Measurements from ENCODE around the gene C10orf90. TPM values are rescaled to one million over a fixed set of nuclear protein-coding genes. Genes with fewer than 3 reads are reported as not detected.

C10orf90 gene
- total and polyA plus RNA-seq, 2 experiments from 2014 or later = 0.20 TPM; not detected in 1

DNA sequence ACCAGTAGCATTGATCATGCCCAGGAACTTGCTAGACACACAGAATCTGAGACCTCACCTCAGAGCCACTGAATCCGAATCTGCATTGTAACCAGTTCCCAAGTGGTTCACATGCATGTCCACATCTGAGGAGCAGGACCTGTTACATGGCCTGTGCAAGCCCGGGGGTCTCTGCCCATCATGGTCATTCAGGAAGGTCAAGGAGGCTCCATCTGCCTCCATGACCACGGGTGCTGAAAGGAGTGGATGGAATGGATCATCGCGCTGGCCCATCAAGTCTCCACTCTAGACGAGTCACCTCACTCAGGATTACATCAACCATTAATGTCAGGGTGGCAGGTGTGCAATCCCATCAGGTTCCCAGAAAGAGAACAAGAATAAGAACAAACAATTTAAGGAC is 196.5 kb downstream of the C10orf90 start:
- no peaks in the 10 kb centered on the region for H3K36me3 ChIP-seq (replicated peaks; ENCODE audit: insufficient read depth, low read depth)
- H3K4me1 ChIP-seq (ENCODE audit: insufficient read depth) = no peaks in the 10 kb centered on the region
- no peaks in the 10 kb centered on the region for H3K9me2 ChIP-seq (replicated peaks; ENCODE audit: insufficient read depth)
- no peak for DNase-seq (ENCODE audit: low spot score)
- no peaks in the 10 kb centered on the region for H3K9me3 ChIP-seq (ENCODE audit: low read depth)
- no peaks in the 10 kb centered on the region for H3K79me2 ChIP-seq
- no peak overlapping the region for H3K4me3 ChIP-seq
- no peak overlapping the region for H3K27ac ChIP-seq
- H4K20me1 ChIP-seq (ENCODE audit: insufficient read depth, poor library complexity, severe bottlenecking) = no peaks in the 10 kb centered on the region
- no peaks in the 10 kb centered on the region for H3K27me3 ChIP-seq
- 93% methylated on average over 6 of the region's 6 CpGs for WGBS (ENCODE audit: low lambda C conversion rate, missing lambda C conversion rate)
- no peak overlapping the region for H2AFZ ChIP-seq
- TF ChIP-seq EZH2 (IDR thresholded peaks at IDR 0.05; ENCODE audit: borderline replicate concordance) (no peak), EZH2phosphoT487 (IDR thresholded peaks at IDR 0.05; ENCODE audit: low read depth, severe bottlenecking, unreplicated experiment) (no peak)
- H3K4me2 ChIP-seq = no peak overlapping the region

DNA sequence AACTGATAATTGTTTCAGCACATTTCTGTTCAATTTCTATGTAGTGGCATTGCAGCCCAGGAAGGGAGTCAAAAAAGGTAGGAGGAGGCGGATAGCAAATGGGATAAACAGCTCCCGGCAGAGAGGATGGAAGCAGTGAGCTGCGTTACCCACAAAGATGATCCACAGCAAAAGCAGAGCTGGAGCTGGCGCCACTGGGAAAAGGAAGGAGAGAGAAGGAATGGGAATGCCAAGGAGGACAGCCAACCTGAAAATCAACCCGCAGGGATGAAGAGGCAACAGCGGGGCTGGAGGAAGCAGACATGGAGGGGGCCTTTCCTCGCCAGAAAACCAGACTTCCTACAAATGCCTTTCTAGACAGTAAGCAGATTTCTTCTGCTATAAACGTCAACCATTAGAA is 199.5 kb downstream of the C10orf90 start:
- Histone ChIP-seq H4K20me1 (ENCODE audit: insufficient read depth, poor library complexity, severe bottlenecking) (no peaks in the 10 kb centered on the region), H3K4me3 (no peak overlapping the region), H3K27me3 (no peaks in the 10 kb centered on the region), H3K9me3 (ENCODE audit: low read depth) (no peaks in the 10 kb centered on the region), H3K36me3 (replicated peaks; ENCODE audit: insufficient read depth, low read depth) (no peaks in the 10 kb centered on the region), H2AFZ (no peak overlapping the region), H3K9me2 (replicated peaks; ENCODE audit: insufficient read depth) (no peaks in the 10 kb centered on the region), H3K79me2 (no peaks in the 10 kb centered on the region), H3K27ac (no peak overlapping the region), H3K4me1 (ENCODE audit: insufficient read depth) (no peaks in the 10 kb centered on the region), H3K4me2 (no peak overlapping the region)
- 58% methylated on average over 8 of the region's 8 CpGs for WGBS (ENCODE audit: low lambda C conversion rate, missing lambda C conversion rate)
- TF ChIP-seq EZH2 (IDR thresholded peaks at IDR 0.05; ENCODE audit: borderline replicate concordance) (no peak), CTCF (IDR thresholded peaks at IDR 0.05; ENCODE audit: poor library complexity) (no peak), EZH2phosphoT487 (IDR thresholded peaks at IDR 0.05; ENCODE audit: low read depth, severe bottlenecking, unreplicated experiment) (no peak)
- no peak for DNase-seq (ENCODE audit: low spot score)

GRCh38 chr10:126469692-126470091 is 200.8 kb downstream of the C10orf90 start:
- no peaks in the 10 kb centered on the region for H3K27me3 ChIP-seq
- no peak overlapping the region for H3K4me3 ChIP-seq
- H3K9me2 ChIP-seq (replicated peaks; ENCODE audit: insufficient read depth) = no peaks in the 10 kb centered on the region
- no peaks in the 10 kb centered on the region for H3K9me3 ChIP-seq (ENCODE audit: low read depth)
- H3K27ac ChIP-seq = no peak overlapping the region
- no peak for DNase-seq (ENCODE audit: low spot score)
- H3K36me3 ChIP-seq (replicated peaks; ENCODE audit: insufficient read depth, low read depth) = no peaks in the 10 kb centered on the region
- H3K4me2 ChIP-seq = no peak overlapping the region
- no peak for TF ChIP-seq EZH2phosphoT487 (IDR thresholded peaks at IDR 0.05; ENCODE audit: low read depth, severe bottlenecking, unreplicated experiment)
- TF ChIP-seq CTCF (IDR thresholded peaks at IDR 0.05; ENCODE audit: poor library complexity) = no peak
- no peak for TF ChIP-seq EZH2 (IDR thresholded peaks at IDR 0.05; ENCODE audit: borderline replicate concordance)
- no peaks in the 10 kb centered on the region for H3K79me2 ChIP-seq
- no peaks in the 10 kb centered on the region for H4K20me1 ChIP-seq (ENCODE audit: insufficient read depth, poor library complexity, severe bottlenecking)
- WGBS (ENCODE audit: low lambda C conversion rate, missing lambda C conversion rate) = 94% methylated on average over 5 of the region's 5 CpGs
- H2AFZ ChIP-seq = no peak overlapping the region
- no peaks in the 10 kb centered on the region for H3K4me1 ChIP-seq (ENCODE audit: insufficient read depth)

DNA sequence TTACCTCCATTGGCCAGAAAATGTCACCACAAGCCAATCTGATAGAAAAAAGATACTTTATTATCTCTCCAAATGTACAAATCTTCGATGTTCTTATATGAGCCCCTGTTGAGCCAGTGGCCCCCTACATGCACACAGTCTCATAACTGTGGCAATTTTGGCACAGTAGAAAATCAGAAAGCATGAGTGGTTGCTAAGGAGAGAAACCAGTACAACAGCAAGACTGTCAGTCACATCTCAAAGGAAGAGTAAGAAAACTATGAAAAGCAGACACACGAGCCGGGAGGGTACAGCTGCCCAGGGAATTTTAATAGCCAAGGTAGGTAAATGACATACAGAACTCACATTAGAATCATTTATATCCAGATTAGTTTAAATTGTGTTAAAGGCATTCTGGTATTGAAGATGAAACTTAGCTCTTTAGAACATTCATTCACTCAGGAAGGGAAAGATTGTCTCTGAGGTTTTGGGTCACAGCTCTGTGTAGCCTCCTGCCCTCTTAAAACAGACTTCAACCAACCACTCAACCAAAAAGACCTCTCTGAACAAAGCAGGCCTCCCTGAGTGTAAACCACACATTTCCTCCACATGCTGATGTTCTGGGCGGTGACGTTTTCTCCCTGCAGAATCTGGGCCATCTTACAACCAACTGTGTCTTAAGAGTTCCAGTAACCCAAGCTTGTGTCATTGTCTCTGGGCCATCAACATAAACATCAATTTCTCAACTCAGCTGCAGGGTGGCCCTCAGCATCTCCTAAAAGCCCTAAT is 201.4 kb downstream of the C10orf90 start:
- Histone ChIP-seq H3K4me3 (no peak overlapping the region), H3K79me2 (no peaks in the 10 kb centered on the region), H3K36me3 (replicated peaks; ENCODE audit: insufficient read depth, low read depth) (no peaks in the 10 kb centered on the region), H3K27ac (no peak overlapping the region), H3K4me2 (no peak overlapping the region), H2AFZ (no peak overlapping the region), H3K9me2 (replicated peaks; ENCODE audit: insufficient read depth) (no peaks in the 10 kb centered on the region), H3K9me3 (ENCODE audit: low read depth) (no peaks in the 10 kb centered on the region), H3K27me3 (no peaks in the 10 kb centered on the region), H3K4me1 (ENCODE audit: insufficient read depth) (no peaks in the 10 kb centered on the region), H4K20me1 (ENCODE audit: insufficient read depth, poor library complexity, severe bottlenecking) (no peaks in the 10 kb centered on the region)
- no peak for DNase-seq (ENCODE audit: low spot score)
- WGBS (ENCODE audit: low lambda C conversion rate, missing lambda C conversion rate) = 88% methylated on average over 5 of the region's 5 CpGs
- no peak for TF ChIP-seq CTCF (IDR thresholded peaks at IDR 0.05; ENCODE audit: poor library complexity)
- no peak for TF ChIP-seq EZH2phosphoT487 (IDR thresholded peaks at IDR 0.05; ENCODE audit: low read depth, severe bottlenecking, unreplicated experiment)
- TF ChIP-seq EZH2 (IDR thresholded peaks at IDR 0.05; ENCODE audit: borderline replicate concordance) = no peak

Measured in hepatocyte (in vitro differentiated cells).